Muscle layer of duodenum (tissue), 2 donors: ENCODE measurements around the gene UGT1A9.
A peak's percentile ranks its signal among the peaks of the same experiment; 100 is the strongest.

Source experiments
- H3K27ac ChIP-seq: one replicate; pipeline ENCODE4 v1.7.0; 2013; ENCODE audit warnings: mild to moderate bottlenecking, low read length
- H3K27me3 ChIP-seq: one replicate; pipeline ENCODE4 v1.7.0; 2013; ENCODE audit warnings: low read depth, mild to moderate bottlenecking, control low read depth, low read length
- H3K36me3 ChIP-seq, 2 donors: one replicate each; pipeline ENCODE4 v1.7.0; 2013; ENCODE audit warnings: low read length in 2 of 2, control low read depth in 1 of 2, mild to moderate bottlenecking in 1 of 2; ENCODE audit not compliant: insufficient read depth in 2 of 2, control insufficient read depth in 1 of 2
- H3K4me1 ChIP-seq, 2 donors: one replicate each; pipeline ENCODE4 v1.7.0; 2013; ENCODE audit warnings: low read length in 2 of 2, mild to moderate bottlenecking in 2 of 2, control low read depth in 1 of 2, moderate library complexity in 1 of 2; ENCODE audit not compliant: insufficient read depth in 2 of 2, control insufficient read depth in 1 of 2
- H3K4me3 ChIP-seq, 2 donors: one replicate each; pipeline ENCODE4 v1.7.0; 2013; ENCODE audit warnings: low read length in 2 of 2, low read depth in 1 of 2, mild to moderate bottlenecking in 1 of 2
- H3K9me3 ChIP-seq, 2 donors: one replicate each; pipeline ENCODE4 v1.7.0; 2013; ENCODE audit warnings: low read length in 2 of 2, control low read depth in 1 of 2, mild to moderate bottlenecking in 1 of 2; ENCODE audit not compliant: control insufficient read depth in 1 of 2
- donor health status: healthy.

The UGT1A9 gene

DNA sequence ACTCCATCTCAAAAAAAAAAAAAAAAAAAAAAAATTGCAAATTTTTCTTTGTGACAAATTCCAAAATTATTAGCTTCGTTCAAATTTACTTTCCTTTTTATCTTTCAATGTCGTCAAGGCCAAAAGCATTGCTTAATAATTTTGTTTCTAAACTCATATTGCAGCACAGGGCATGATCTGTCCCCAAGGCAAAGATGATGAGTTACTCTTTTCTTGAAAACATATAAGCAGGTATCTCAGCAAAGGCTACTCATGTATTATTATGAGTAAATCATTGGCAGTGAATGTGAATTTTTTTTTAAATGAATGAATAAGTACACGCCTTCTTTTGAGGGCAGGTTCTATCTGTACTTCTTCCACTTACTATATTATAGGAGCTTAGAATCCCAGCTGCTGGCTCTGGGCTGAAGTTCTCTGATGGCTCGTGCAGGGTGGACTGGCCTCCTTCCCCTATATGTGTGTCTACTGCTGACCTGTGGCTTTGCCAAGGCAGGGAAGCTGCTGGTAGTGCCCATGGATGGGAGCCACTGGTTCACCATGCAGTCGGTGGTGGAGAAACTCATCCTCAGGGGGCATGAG lies 9.9 kb downstream of the UGT1A9 start, which contains the start of gene UGT1A7:
Gene UGT1A7 (plus strand): TSS at position 381 of the 579 bp plus-strand sequence. CDS start 37 bp downstream, at position 418.
- no peaks in the 10 kb centered on the region for H3K4me1 ChIP-seq

DNA sequence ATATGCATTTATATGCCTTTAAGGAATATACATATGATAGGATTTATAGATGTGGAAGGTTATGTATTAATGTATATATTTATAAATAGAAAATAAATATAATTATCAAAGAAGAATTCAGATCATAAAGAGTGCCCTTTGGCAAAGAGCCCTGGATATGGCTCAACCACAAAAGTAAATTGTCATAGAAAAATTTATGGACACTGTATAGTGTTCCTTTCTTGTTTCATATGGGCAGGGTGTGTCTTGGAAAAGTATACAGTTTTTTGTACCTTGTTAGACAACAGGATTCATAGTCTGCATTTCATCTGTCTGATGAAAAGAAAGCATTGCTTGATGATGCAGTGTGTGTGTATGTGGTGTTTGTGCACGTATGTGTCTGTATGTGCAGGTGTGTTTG lies 12.9 kb downstream of the UGT1A9 start:
- H3K4me1 ChIP-seq: no peaks in the 10 kb centered on the region
- no peak overlapping the region for H3K4me3 ChIP-seq
- no peaks in the 10 kb centered on the region for H3K9me3 ChIP-seq
- no peaks in the 10 kb centered on the region for H3K36me3 ChIP-seq
- H3K27me3 ChIP-seq: no peaks in the 10 kb centered on the region
- no peak overlapping the region for H3K27ac ChIP-seq

More for the DNA sequence above, 9.9 kb downstream of the UGT1A9 start, which contains the start of gene UGT1A7:
- H3K9me3 ChIP-seq: no peaks in the 10 kb centered on the region
- no peaks in the 10 kb centered on the region for H3K36me3 ChIP-seq
- H3K27me3 ChIP-seq: no peaks in the 10 kb centered on the region
- no peak within 1 kb of the TSS for H3K27ac ChIP-seq
- no peak within 1 kb of the TSS for H3K4me3 ChIP-seq

DNA sequence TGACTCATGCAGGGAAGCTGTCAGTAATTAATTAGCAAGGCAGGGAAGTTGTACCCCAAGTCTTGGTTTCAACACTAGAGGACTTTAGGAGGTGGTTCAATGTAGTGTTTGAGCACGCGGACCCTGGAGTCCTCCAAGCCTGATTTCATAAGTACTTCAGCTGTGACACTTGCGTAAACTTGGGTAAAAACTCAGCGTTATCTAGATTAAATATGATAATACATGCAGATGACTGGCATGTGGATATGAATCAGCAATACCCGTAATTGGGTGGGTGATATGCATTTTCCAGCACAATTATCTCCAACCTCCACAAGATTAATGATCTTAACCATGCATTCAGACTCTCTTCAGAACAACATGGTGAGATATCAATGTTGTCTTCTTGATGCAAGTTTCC lies 15.2 kb downstream of the UGT1A9 start:
- H3K4me1 ChIP-seq: no peaks in the 10 kb centered on the region
- no peaks in the 10 kb centered on the region for H3K27me3 ChIP-seq
- H3K36me3 ChIP-seq: no peaks in the 10 kb centered on the region
- no peak overlapping the region for H3K27ac ChIP-seq
- no peak overlapping the region for H3K4me3 ChIP-seq
- no peaks in the 10 kb centered on the region for H3K9me3 ChIP-seq

DNA sequence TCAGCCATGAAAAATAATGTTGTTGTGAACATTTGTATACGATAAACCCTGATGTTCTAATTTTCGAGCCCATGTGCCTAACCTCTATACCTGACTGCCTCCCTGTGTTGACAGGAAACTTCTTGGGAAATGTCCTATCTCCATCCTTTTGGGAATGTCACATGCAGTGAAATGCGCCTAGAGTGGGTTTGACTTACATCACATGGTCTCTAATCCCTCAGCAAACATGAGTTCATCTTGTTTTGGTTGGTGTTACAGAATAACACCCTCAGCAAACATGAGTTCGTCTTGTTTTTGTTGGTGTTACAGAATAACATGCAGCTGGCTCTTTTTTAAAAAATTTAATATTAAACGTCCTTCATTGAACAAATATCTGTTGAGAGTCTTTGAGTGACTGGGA lies 16.6 kb downstream of the UGT1A9 start:
- no peak overlapping the region for H3K4me3 ChIP-seq
- H3K27ac ChIP-seq: no peak overlapping the region
- H3K4me1 ChIP-seq: no peaks in the 10 kb centered on the region
- no peaks in the 10 kb centered on the region for H3K27me3 ChIP-seq
- no peaks in the 10 kb centered on the region for H3K9me3 ChIP-seq
- no peaks in the 10 kb centered on the region for H3K36me3 ChIP-seq

DNA sequence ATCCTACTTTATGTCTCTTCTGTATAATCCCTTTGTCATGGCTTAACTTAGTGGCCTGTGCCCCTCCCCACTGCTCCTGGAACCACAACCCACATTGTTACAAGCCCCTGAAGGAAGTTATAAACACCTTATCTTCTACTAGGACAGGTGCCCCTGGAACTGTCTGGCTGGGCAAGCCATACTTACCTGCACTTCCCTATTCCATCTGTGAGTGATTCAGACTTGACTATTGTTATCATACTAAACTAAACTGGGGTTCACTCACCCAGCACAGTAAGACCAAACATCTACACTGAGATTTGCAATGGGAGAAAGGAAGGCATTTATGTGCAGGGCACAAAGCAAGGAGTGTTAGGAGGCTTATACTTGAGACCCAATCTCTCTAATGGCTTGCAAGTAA lies 17.3 kb downstream of the UGT1A9 start:
- Histone ChIP-seq H3K9me3 (no peaks in the 10 kb centered on the region), H3K27ac (no peak overlapping the region), H3K36me3 (no peaks in the 10 kb centered on the region), H3K4me3 (no peak overlapping the region), H3K4me1 (no peaks in the 10 kb centered on the region), H3K27me3 (no peaks in the 10 kb centered on the region)

DNA sequence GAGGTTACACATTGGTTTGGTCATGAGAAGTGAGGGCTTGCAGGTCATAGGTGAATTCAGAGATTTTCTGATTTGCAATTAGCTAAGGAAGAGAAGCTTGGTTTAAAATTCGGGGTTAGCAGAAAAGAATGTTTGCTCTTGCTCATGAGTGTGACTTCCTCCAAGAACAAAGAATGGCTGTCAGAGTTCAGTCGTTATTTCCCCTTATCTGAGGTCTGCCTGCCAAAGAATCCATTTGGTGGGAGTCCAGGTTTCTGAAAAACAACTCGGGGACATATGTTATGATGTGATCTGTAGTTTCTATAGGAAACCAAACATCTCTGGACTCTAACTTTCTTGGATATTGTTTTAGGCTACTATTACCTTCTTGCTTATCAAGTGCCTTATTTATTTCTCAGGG lies 17.8 kb downstream of the UGT1A9 start:
- no peak overlapping the region for H3K27ac ChIP-seq
- no peaks in the 10 kb centered on the region for H3K36me3 ChIP-seq
- no peak overlapping the region for H3K4me3 ChIP-seq
- no peaks in the 10 kb centered on the region for H3K27me3 ChIP-seq
- H3K4me1 ChIP-seq: no peaks in the 10 kb centered on the region
- H3K9me3 ChIP-seq: no peaks in the 10 kb centered on the region

DNA sequence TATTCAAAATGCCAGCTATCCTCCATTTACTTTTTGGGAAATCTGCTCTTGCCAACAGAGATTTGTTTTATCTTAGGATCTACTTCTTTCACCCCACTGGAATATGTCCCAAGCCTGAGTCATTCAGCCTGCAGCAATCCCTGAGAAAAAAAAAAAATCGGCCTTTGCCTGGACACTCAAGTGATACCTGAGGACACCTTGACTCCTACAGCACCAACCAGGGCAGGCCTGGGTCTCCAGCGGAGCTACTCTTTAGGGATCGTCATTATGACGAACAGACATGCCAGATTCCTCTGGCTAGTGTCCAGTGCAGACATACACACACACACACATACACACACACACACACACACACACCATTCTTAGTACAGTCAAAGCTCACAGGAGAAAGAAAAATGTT lies 18.7 kb downstream of the UGT1A9 start:
- Histone ChIP-seq H3K4me1 (no peaks in the 10 kb centered on the region), H3K36me3 (no peaks in the 10 kb centered on the region), H3K27me3 (no peaks in the 10 kb centered on the region), H3K27ac (no peak overlapping the region), H3K9me3 (no peaks in the 10 kb centered on the region), H3K4me3 (no peak overlapping the region)

DNA sequence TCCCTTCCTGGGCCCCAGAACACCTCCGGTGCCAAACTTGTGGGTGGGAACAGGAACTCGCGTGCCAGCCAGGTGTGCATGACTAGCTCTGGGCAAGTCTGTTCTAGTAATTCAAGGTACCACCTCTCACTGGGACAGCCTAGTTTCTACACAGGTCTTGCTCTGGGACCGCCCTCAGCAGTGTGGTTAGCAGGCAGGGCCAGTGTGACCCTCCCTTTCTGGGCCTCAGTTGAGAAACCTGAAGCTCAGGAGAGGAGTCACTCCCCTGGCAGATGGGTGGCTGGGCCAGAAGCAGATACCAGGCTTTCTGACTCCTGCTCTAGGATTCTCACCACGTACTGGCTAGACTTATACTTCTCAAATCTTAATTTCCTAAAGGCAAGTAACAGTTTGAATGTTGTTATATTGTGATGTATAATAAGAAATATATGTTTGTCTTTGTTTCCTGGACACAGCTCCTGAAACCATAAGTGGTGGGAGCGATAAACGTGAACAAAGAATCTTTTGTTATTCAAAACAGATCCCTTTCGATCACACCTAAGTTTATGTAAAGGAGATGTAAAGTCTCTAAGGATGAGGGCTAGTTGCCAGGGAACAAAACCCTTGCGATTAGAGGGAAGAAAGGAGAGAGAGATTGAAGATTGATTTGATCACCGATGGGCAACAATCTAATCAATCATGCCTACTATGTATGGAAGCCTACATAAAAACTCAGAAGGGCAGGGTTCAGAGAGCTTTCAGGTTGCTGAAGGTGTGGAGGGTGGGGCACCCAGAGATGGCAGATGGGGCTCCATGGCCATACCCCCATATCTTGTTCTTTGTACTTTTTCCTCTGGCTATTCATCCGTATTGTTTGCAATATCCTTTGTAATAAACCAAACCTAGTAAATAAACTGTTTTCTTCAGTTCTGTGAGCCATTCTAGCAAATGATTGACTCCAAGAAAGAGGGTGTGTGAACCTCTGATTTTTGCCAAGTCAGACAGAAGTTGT lies 20.0 kb downstream of the UGT1A9 start:
- Histone ChIP-seq H3K36me3 (no peaks in the 10 kb centered on the region), H3K4me3 (no peak overlapping the region), H3K27me3 (no peaks in the 10 kb centered on the region), H3K4me1 (no peaks in the 10 kb centered on the region), H3K9me3 (no peaks in the 10 kb centered on the region), H3K27ac (no peak overlapping the region)

DNA sequence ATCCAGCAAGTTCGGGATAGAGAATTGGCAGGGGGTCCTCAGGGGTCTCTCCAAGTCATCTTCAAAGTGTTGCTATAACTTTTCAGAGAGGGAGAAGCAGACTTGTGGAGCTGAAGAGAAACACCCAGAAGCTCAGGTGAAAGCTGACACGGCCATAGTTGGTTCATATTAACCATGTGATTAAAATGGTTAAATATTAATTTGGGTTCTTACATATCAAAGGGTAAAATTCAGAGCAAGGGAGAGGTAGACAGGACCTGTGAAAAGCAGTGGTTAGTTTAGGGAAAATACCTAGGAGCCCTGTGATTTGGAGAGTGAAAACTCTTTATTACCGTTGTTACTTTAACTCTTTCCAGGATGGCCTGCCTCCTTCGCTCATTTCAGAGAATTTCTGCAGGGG lies 20.9 kb downstream of the UGT1A9 start, which contains the start of gene UGT1A6:
Gene UGT1A6 (plus strand): TSS at position 243 of the 400 bp plus-strand sequence. CDS start 115 bp downstream, at position 358.
- Histone ChIP-seq H3K27me3 (no peaks in the 10 kb centered on the region), H3K4me3 (peak within 1 kb of the TSS in 1 of 2 donors; percentile 17), H3K36me3 (no peaks in the 10 kb centered on the region), H3K4me1 (no peaks in the 10 kb centered on the region), H3K9me3 (no peaks in the 10 kb centered on the region), H3K27ac (peak within 1 kb of the TSS; percentile 7)

DNA sequence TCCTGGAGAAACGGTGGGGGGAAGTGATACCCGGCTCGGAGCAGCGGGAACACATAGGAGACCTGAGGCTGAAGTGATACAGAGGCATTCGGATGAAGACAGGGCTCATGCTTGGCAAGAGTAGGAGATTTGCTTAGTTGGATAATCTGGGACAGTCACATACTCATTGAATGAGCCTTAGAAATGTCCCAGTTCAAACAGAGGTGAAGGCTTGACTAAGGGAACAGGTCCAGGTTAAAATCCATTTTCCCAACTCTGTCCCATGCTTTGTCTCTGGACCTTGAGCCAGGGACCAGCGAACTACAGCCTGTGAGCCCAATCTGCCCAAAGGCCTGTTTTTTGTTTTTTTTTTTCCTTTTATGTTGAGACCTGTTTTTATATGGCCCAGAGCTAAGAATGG lies 22.3 kb downstream of the UGT1A9 start:
- H3K36me3 ChIP-seq: no peaks in the 10 kb centered on the region
- no peaks in the 10 kb centered on the region for H3K4me1 ChIP-seq
- H3K27ac ChIP-seq: no peak overlapping the region
- H3K9me3 ChIP-seq: no peaks in the 10 kb centered on the region
- no peak overlapping the region for H3K4me3 ChIP-seq
- H3K27me3 ChIP-seq: no peaks in the 10 kb centered on the region

DNA sequence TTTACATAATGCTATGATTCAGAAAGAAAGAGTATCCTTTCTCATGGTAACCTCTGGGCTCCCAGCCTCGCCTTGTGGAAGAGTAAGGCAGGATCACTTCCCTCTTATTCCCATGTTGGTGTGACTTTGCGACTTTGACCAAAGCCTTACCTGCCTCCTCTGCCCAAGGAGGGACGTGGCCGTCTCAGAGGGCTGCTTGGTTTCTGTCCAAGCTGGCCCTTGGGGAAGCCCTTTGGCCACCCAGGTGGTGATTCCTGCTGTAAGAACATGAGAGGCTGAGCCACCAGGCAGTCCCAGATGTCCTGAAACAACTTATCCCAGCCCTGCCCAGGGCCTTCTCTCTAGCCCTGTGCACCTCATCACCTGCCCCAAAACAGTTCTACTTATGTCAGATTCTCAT lies 27.0 kb downstream of the UGT1A9 start:
- H3K9me3 ChIP-seq: peaks cover 0 to 6% of the 10 kb centered on the region in 2 donors
- H3K4me3 ChIP-seq: no peak overlapping the region
- no peak overlapping the region for H3K27ac ChIP-seq
- no peaks in the 10 kb centered on the region for H3K36me3 ChIP-seq
- H3K4me1 ChIP-seq: no peaks in the 10 kb centered on the region
- H3K27me3 ChIP-seq: no peaks in the 10 kb centered on the region
